Measurements from ENCODE around the gene LIMS2.
A peak's percentile ranks its signal among the peaks of the same experiment; 100 is the strongest.

LIMS2 gene

GRCh38 chr2:127653421-127654083 is 21.8 kb downstream of the LIMS2 start (continued):
- no peak for TF ChIP-seq ZC3H10 (CRISPR knock-in tag; IDR thresholded peaks at IDR 0.05)
- TF ChIP-seq GLIS3 (CRISPR knock-in tag; IDR thresholded peaks at IDR 0.05): no peak
- TF ChIP-seq POU6F1 (CRISPR knock-in tag; IDR thresholded peaks at IDR 0.05; ENCODE audit: borderline replicate concordance, low read depth): no peak
- no peak for TF ChIP-seq SNAI2 (CRISPR knock-in tag; IDR thresholded peaks at IDR 0.05)
- no peak for TF ChIP-seq BACH2 (CRISPR knock-in tag; IDR thresholded peaks at IDR 0.05; ENCODE audit: borderline replicate concordance)

GRCh38 chr2:127652786-127653357 is 22.5 kb downstream of the LIMS2 start:
- TF ChIP-seq ESRRG (CRISPR knock-in tag; IDR thresholded peaks at IDR 0.05) (no peak), SNAI2 (CRISPR knock-in tag; IDR thresholded peaks at IDR 0.05) (no peak), BACH2 (CRISPR knock-in tag; IDR thresholded peaks at IDR 0.05; ENCODE audit: borderline replicate concordance) (no peak), ZC3H10 (CRISPR knock-in tag; IDR thresholded peaks at IDR 0.05) (no peak), ISL1 (CRISPR knock-in tag; IDR thresholded peaks at IDR 0.05) (no peak), ZFP30 (CRISPR knock-in tag; IDR thresholded peaks at IDR 0.05) (no peak), PPARA (CRISPR knock-in tag; IDR thresholded peaks at IDR 0.05; ENCODE audit: borderline replicate concordance) (no peak), CSDC2 (CRISPR knock-in tag; IDR thresholded peaks at IDR 0.05) (no peak), TSHZ2 (CRISPR knock-in tag; IDR thresholded peaks at IDR 0.05) (no peak), ZNF70 (CRISPR knock-in tag; IDR thresholded peaks at IDR 0.05) (no peak), OSR1 (CRISPR knock-in tag; IDR thresholded peaks at IDR 0.05) (no peak), ARNTL (CRISPR knock-in tag; IDR thresholded peaks at IDR 0.05; ENCODE audit: borderline replicate concordance, low read depth) (no peak), CSRNP3 (CRISPR knock-in tag; IDR thresholded peaks at IDR 0.05) (no peak), GLIS3 (CRISPR knock-in tag; IDR thresholded peaks at IDR 0.05) (no peak), CREB5 (CRISPR knock-in tag; IDR thresholded peaks at IDR 0.05; ENCODE audit: low read depth) (no peak)
- no peak for ATAC-seq

GRCh38 chr2:127651971-127652550 is 23.3 kb downstream of the LIMS2 start:
- ATAC-seq: peak; percentile 65
- TF ChIP-seq TCF4 (CRISPR knock-in tag; IDR thresholded peaks at IDR 0.05; ENCODE audit: borderline replicate concordance): peak; percentile 82; the same call in 1 of the 2 replicates
- TF ChIP-seq CSRNP3 (CRISPR knock-in tag; IDR thresholded peaks at IDR 0.05): no peak
- TF ChIP-seq TOX (CRISPR knock-in tag; IDR thresholded peaks at IDR 0.05; ENCODE audit: borderline replicate concordance): no peak
- peak; percentile 64; the same call in 1 of the 2 replicates for TF ChIP-seq TSHZ2 (CRISPR knock-in tag; IDR thresholded peaks at IDR 0.05)
- no peak for TF ChIP-seq PPARA (CRISPR knock-in tag; IDR thresholded peaks at IDR 0.05; ENCODE audit: borderline replicate concordance)
- no peak for TF ChIP-seq OSR1 (CRISPR knock-in tag; IDR thresholded peaks at IDR 0.05)
- no peak for TF ChIP-seq CREB5 (CRISPR knock-in tag; IDR thresholded peaks at IDR 0.05; ENCODE audit: low read depth)
- no peak for TF ChIP-seq ZFP30 (CRISPR knock-in tag; IDR thresholded peaks at IDR 0.05)
- no peak for TF ChIP-seq GLIS3 (CRISPR knock-in tag; IDR thresholded peaks at IDR 0.05)
- TF ChIP-seq PATZ1 (CRISPR knock-in tag; IDR thresholded peaks at IDR 0.05; ENCODE audit: borderline replicate concordance): no peak
- no peak for TF ChIP-seq ESRRG (CRISPR knock-in tag; IDR thresholded peaks at IDR 0.05)
- no peak for TF ChIP-seq ARNTL (CRISPR knock-in tag; IDR thresholded peaks at IDR 0.05; ENCODE audit: borderline replicate concordance, low read depth)
